ENCODE data around the gene STYXL2.

The STYXL2 gene

DNA sequence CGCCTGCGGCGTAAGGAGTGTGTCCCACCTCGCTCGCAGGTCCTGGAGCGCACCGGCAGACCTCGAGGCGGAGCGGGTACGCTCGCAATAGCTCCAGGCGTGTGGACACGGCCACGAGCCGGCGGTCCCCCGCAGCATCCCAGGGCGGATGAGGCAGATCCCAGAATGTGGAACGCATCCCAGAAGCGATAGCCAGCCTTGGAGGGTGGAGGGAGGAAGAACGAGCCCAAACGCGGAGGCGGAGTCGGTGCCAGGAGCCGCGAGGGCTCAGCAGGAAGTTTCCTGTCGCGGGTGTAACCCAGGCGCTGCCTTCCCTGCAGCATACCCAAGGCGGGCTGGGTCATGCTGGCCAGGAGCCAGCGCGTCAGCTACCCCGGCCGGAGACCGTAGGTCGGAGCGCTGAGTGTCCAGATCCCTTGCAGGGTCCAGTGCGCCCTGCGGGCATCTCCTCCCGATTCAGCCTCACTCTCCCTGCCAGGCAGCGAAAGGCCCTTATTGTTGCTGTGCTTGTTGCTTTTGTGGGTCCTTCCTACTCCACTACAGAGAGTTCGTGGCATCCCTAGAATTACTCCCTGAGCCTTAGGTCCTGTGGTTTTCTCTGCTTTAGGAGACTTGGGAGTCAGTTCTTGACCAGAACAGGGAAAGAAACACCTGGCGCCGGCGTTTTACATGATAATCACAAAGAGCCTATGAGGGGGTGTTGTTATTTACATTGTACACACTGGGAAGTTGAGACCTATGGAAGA, 27.7 kb downstream of the STYXL2 start:
- TF ChIP-seq, protein P1, sequence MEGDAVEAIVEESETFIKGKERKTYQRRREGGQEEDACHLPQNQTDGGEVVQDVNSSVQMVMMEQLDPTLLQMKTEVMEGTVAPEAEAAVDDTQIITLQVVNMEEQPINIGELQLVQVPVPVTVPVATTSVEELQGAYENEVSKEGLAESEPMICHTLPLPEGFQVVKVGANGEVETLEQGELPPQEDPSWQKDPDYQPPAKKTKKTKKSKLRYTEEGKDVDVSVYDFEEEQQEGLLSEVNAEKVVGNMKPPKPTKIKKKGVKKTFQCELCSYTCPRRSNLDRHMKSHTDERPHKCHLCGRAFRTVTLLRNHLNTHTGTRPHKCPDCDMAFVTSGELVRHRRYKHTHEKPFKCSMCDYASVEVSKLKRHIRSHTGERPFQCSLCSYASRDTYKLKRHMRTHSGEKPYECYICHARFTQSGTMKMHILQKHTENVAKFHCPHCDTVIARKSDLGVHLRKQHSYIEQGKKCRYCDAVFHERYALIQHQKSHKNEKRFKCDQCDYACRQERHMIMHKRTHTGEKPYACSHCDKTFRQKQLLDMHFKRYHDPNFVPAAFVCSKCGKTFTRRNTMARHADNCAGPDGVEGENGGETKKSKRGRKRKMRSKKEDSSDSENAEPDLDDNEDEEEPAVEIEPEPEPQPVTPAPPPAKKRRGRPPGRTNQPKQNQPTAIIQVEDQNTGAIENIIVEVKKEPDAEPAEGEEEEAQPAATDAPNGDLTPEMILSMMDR (IDR thresholded peaks at IDR 0.05; ENCODE audit: low read depth, low read length): no peak
- DNase-seq: peak; percentile 58
- H3K4me3 ChIP-seq (ENCODE audit: low read depth, low read length): peak overlapping the region; percentile 59
- no peaks in the 10 kb centered on the region for H3K4me1 ChIP-seq
- no peaks in the 10 kb centered on the region for H3K27me3 ChIP-seq
- no peaks in the 10 kb centered on the region for H3K36me3 ChIP-seq
- H3K9me3 ChIP-seq: no peaks in the 10 kb centered on the region

DNA sequence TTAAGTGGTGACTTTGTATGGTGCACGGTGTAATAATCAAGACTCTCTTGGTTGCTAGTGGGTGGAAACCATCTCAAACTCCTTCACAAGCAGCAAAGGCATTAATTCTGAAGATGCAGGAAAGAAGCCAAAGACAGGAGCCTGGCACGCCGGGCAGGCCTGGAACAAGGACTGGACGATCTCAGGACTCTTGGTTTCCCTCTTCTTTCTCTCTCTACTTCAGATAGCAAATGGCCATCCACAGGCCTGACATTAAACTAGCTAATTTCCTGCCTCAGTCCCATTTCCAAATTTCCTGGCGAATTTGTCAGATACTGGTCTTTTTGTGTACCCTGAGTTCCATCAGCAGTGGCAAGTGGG, 28.2 kb downstream of the STYXL2 start:
- Histone ChIP-seq H3K27me3 (peaks cover 3% of the 10 kb centered on the region; the same call in 1 of the 2 replicates), H3K9me3 (no peaks in the 10 kb centered on the region), H3K36me3 (no peaks in the 10 kb centered on the region), H3K4me3 (ENCODE audit: low read depth, low read length) (no peak overlapping the region), H3K4me1 (no peaks in the 10 kb centered on the region)
- no peak for DNase-seq
- TF ChIP-seq, protein P1 (IDR thresholded peaks at IDR 0.05; ENCODE audit: low read depth, low read length): no peak

DNA sequence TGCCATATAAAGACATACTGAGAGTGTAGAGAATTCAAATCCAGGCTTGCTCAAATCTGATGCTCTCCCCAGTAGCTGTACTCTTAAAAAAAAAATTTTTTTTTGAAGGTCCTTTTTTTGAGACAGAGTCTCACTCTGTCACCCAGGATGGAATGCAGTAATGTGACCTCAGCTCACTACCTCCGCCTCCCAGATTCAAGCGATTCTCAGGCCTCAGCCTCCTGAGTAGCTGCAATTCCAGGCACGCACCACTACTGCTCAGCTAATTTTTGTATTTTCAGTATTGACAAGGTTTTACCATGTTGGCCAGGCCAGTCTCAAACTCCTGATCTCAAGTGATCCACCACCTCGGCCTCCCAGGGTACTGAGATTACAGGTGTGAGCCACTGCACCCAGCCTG, 28.7 kb downstream of the STYXL2 start:
- H3K4me3 ChIP-seq (ENCODE audit: low read depth, low read length): no peak overlapping the region
- H3K4me1 ChIP-seq: no peaks in the 10 kb centered on the region
- no peak for DNase-seq
- H3K36me3 ChIP-seq: no peaks in the 10 kb centered on the region
- no peaks in the 10 kb centered on the region for H3K9me3 ChIP-seq
- TF ChIP-seq, protein P1 (IDR thresholded peaks at IDR 0.05; ENCODE audit: low read depth, low read length): no peak
- peaks cover 5% of the 10 kb centered on the region; the same call in 1 of the 2 replicates for H3K27me3 ChIP-seq

DNA sequence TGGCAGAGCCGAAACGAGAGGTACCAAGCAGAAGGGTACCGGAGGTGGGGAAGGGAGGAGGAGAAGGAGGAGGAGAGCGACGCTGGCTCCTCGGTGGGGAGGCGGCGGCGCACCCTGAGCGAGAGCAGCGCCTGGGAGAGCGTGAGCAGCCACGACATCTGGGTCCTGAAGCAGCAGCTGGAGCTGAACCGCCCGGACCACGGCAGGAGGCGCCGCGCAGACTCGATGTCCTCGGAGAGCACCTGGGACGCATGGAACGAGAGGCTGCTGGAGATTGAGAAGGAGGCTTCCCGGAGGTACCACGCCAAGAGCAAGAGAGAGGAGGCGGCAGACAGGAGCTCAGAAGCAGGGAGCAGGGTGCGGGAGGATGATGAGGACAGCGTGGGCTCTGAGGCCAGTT, 32.4 kb downstream of the STYXL2 start:
- H3K4me3 ChIP-seq (ENCODE audit: low read depth, low read length): no peak overlapping the region
- DNase-seq: no peak
- H3K36me3 ChIP-seq: no peaks in the 10 kb centered on the region
- H3K27me3 ChIP-seq: peaks cover 17% of the 10 kb centered on the region; the same call in 1 of the 2 replicates
- no peaks in the 10 kb centered on the region for H3K9me3 ChIP-seq
- H3K4me1 ChIP-seq: no peaks in the 10 kb centered on the region
- TF ChIP-seq, protein P1 (IDR thresholded peaks at IDR 0.05; ENCODE audit: low read depth, low read length): no peak

DNA sequence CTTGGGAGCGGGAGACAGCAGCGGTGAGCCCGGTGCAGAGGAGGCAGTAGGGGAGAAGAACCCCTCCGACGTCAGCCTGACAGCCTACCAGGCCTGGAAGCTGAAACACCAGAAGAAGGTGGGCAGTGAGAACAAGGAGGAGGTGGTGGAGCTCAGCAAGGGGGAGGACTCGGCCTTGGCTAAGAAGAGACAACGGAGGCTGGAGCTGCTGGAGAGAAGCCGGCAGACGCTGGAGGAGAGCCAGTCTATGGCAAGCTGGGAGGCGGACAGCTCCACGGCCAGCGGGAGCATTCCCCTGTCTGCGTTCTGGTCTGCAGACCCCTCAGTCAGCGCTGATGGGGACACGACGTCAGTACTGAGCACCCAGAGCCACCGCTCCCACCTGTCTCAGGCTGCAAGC, 32.9 kb downstream of the STYXL2 start:
- Histone ChIP-seq H3K9me3 (no peaks in the 10 kb centered on the region), H3K4me3 (ENCODE audit: low read depth, low read length) (no peak overlapping the region), H3K4me1 (no peaks in the 10 kb centered on the region), H3K36me3 (no peaks in the 10 kb centered on the region), H3K27me3 (peaks cover 17% of the 10 kb centered on the region; the same call in 1 of the 2 replicates)
- TF ChIP-seq, protein P1 (IDR thresholded peaks at IDR 0.05; ENCODE audit: low read depth, low read length): no peak
- no peak for DNase-seq

DNA sequence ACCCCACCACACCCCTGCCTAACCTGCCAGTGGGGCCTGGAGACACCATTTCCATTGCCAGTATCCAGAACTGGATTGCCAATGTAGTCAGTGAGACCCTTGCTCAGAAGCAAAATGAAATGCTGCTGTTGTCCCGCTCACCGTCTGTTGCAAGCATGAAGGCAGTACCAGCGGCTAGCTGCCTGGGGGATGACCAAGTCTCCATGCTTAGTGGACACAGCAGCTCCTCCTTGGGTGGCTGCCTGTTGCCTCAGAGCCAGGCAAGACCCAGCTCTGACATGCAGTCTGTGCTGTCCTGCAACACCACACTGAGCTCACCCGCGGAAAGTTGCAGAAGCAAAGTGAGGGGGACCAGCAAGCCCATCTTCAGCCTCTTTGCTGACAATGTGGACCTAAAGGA, 33.4 kb downstream of the STYXL2 start:
- peaks cover 17% of the 10 kb centered on the region; the same call in 1 of the 2 replicates for H3K27me3 ChIP-seq
- H3K36me3 ChIP-seq: no peaks in the 10 kb centered on the region
- H3K4me1 ChIP-seq: no peaks in the 10 kb centered on the region
- TF ChIP-seq, protein P1 (IDR thresholded peaks at IDR 0.05; ENCODE audit: low read depth, low read length): no peak
- no peak for DNase-seq
- H3K9me3 ChIP-seq: no peaks in the 10 kb centered on the region
- H3K4me3 ChIP-seq (ENCODE audit: low read depth, low read length): no peak overlapping the region
